HG03442 (cell line): ENCODE results near the gene BSPRY.
A peak's percentile ranks its signal among the peaks of the same experiment; 100 is the strongest.

Source experiments
- ATAC-seq: cut with Tn5 transposase; IDR thresholded peaks from one replicate; pipeline ENCODE4 v1.9.1; 2021; ENCODE audit warnings: mild to moderate bottlenecking, moderate library complexity; ENCODE audit not compliant: unreplicated experiment

Gene BSPRY

DNA sequence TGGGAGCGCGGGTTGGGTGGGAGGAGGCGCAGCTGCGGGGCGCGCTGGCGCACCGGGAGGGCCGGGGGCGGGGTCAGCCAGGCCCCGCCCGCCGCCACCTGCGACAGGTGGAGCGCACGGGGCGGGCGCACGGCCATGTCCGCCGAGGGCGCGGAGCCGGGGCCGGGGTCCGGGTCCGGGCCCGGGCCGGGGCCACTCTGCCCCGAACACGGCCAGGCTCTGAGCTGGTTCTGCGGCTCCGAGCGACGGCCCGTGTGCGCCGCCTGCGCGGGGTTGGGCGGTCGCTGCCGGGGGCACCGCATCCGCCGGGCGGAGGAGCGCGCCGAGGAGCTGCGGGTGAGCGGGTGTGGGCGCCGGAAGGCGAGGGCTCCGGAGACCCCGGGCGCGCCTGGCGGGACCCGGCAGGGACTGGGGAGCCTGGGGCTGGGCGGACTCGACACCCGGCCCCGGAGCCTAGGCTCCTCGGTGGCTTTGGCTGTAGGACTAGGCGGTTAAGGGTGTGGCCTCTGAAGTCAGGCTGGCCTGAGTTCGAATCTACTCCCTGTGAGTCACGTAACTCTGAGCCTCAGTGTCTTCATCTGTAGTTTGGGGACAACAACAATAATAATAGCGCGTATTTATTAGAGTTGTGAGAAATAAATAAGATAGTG is at the start of gene BSPRY:
TSS of gene BSPRY (plus strand) at position 97 of the 650 bp plus-strand sequence. CDS start at position 136, 39 bp downstream.
- ATAC-seq = peak; percentile 38

DNA sequence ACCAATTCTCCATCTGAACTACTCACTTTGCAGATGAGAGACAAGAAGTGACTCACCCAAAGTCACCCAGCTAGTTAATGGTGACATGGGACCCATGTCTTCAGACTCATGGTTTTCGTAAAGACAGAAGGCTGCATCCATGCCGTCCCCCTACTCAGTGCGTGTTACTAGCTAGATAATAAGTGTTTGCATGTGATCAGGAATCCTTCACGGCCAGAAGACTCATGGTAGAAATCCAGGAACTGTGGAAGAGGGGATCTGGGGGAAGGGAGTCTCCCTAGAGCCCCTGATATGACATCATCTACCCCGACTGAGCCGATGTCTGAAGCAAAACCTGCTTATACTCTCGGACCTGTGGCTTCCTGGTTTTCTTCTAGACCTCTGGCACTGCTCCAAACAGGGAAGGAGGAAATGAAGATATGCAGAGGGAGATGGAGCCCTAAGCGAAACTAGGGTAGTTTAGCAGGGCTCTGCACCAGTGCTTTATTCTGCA is 49.5 kb upstream of the BSPRY start:
- no peak for ATAC-seq

DNA sequence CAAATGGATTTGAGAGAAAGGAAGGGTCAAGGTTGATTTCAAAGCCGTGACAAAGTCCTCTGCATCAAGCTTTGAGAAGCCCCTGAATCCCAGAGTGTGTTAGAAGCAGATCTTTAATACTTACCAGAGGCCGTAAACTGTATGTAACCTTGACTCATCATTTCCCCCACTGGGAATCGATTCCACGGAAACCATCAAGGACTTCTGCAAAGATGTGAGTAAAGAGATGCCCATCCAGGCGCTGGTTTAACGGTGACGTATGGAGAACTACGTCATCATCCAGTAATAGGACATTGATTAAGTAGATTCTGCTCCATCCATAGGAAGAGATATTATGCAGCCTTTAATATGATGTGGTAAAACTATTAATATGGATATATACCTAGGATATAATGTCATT is 47.8 kb upstream of the BSPRY start:
- no peak for ATAC-seq

DNA sequence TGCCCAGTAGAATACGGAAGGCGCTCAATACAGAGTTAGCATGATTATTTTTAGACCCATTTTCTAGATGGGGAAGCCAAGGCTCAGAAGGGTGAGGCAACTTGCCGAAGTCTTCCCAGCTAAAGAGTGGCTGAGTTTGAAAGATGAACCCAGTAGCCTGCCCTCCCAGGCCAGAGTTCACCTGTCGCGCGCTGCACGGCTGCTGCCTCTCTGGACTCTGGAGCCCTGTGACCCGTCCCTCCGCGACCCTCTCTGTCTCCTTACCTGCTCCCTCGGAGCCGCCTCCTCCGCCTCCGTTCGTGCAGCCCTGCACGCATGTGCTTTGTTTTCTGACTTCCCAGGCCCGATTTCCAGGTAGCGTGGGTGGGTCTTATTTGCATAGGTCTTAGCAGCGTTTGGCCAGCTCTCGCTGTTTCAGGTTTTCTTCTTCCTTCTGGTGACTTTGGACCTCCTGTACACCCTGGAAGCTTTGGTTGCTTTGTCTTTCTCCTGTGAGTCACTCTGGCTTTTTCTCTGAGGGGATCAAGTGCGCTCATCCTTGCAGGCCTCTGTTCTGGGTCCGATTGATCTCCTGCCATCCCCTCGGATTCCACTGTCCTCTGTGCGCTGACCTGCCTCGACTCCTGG is 46.4 kb upstream of the BSPRY start, which contains the start of gene RNF183:
TSS of gene RNF183 (minus strand) at position 585 of the 627 bp plus-strand sequence. CDS start 5,192 bp downstream, outside the sequence.
- ATAC-seq = no peak

DNA sequence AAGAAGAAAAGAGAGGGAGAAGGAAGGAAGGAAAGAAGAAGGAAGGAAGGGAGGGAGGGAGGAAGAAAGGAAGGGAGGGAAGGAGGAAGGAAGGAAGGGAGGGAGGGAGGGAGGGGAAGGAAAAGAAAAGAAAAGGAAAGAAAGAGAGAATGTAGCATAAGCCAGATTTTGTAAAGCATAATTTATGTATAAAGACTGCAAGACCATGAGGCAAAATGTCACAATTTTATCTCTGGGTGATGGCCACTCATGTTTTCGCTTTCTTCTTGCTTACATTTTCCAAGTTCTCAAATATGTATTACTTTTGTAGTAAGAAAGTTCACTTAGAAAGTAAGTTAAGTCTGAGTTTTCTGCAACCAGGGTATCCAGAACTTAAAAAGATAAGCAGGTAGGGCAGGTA is 42.8 kb upstream of the BSPRY start:
- ATAC-seq = no peak

DNA sequence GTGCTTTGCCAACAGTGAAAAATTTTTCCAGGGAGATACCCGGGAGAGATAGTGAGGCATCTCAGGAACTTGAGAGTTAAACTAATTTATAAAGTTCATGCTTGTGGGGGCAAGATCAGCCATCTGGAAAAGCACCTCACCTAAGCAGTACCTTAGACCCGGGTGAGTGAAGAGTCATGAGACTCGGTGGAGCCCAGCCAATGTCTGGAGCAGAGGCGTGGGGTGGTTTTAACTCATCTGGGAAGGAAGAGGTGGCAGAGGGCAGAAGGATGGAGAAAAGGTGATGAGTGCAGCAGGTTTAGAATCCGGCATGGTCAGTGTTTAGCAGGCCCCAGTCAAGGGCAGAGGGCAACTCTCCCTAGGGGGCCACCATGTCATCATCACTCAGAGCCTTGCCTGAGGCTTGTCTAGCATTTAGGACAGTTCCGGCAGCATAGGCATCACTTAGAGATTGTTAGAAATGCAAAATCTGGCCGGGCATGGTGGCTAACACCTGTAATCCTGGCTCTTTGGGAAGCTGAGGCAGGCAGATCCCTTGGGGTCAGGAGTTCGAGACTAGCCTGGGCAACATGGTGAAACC is 41.9 kb upstream of the BSPRY start:
- ATAC-seq = no peak

DNA sequence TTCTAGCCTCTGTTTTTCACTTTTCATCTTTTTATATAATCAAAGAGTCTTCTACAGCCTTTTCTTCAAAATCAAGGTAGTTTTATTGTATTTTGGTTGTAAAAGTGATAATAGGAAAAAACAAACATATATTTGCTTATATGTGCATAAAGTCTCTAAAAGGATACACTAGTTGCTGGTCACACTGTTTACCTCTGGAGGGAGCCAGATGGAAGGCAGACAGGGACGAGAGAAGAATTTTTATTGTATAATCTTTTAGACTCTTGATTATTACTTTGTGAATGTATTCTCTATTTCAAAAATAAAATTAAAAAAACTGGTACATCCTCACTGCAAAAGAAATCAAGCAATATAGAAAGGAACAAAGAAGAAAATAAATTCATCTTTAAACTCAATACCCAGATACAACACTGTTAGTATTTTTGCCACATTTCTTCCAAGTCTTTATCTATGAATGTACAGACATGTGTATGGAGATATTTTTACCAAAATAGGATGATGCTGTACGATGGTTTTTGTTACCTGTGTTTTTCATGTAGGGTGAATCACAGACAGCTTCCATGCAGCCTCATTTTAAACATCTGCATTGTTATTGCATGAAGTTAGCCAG is 40.0 kb upstream of the BSPRY start:
- ATAC-seq = no peak

DNA sequence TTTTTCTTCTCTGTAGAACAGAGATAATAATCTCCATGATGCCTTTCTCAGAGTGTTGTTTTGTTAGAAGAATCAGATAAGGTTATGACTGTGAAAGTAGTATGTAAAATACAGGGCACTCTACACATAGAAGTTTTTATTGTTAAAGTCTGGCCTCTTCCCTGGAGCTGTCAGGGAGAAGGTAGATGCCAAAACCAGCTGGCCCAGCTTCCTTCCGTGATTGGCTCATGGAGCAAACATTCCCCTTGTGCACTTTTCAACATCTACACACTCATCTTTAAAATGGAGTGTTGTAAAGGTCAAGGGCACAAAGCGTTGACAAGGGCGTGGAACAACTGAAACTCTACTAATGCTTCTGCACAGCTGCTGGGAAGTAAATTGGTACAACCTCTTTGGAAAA is 38.8 kb upstream of the BSPRY start:
- no peak for ATAC-seq

DNA sequence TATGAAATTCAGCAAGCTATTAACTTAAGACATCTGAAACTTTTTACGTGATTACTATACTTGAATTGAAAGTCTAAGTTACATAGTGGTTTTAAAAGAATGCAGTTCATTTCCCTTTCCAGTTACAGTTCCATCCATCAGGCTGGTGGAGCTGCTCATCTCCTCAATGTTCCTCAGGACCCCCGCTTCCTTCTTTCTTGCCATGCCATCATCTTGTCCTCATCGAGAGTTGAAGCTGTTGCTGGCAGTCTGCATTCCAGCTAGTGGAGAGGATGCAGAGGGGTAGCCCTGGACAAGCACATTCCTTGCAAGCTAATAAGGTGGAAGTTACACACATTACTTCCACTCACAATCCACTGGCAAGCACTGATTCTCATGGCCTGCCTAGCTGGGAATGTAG is 37.4 kb upstream of the BSPRY start:
- no peak for ATAC-seq

DNA sequence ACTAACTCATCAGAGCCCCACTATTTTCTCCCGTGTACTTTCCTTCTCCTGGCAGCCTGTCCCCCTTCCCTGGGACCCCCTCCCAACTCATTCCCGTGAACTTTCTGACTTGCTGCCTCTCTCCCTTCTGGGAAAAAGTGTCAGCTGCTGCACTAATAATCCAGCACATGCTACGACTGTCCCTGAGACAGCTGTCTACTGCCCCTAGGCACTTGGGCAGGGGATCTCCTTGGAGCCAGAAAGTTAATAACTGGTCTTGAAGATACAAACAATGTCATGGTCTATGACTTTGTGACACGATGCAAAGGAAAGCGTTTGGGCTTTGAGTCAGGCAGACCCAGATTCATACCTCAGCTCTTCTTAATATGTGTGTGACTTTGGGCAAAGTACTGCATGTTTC is 36.1 kb upstream of the BSPRY start:
- ATAC-seq = no peak

DNA sequence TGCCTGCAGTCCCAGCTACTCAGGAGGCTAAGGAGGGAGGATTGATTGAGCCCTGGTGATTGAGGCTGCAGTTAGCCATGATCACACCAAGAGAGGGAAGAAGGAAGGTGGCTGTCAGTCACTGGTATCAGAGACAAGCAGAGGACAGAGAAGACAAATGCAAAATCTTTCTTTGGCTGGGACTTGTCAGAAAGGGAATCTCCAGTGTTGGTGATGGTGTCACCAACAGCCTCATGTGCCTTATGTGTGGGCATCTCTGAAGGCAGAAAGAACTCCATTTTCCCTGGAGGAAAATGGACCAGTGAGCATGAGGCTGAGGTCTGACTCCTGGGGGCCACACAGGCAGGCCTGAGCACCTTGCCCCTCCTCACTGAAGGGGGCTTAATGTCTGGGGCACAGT is 34.1 kb upstream of the BSPRY start:
- no peak for ATAC-seq

DNA sequence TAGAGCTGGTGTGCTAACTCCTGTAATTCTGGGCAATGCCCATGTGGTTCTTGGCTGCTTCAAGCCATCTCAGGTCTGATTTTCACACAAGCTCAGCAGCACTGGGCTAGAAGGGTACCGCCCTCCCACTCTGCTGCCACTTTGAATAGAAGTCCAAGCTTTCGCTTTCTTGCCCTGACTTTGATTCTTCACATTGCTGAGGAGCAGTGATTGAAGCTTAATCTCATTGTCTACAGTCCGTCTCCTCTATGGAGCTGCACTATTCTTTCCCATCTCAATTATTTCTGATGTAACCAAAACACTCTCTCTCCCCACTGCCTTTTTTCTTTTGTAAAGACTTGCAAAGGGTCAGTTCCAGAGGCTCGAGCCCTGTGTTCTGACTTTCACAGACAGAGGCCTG is 33.3 kb upstream of the BSPRY start:
- ATAC-seq = no peak

DNA sequence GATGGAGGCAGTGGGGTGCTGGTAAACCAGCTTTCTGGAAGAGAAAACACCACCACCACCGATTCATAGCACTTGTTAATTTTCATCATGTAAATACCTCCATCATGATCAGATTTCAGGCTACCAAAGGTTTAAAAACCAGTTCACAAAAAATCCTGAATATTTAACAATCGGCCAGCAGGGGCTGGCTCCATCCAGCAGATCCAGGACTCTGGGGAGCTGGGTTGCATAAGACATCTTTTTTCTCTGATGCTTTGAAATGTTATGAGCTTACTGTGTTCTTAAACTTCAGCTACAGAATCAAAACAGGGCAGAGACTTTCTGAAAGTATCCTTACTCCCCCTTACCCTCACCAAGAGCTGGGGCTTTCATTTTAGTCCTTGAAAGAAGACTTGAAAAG is 31.6 kb upstream of the BSPRY start:
- no peak for ATAC-seq

DNA sequence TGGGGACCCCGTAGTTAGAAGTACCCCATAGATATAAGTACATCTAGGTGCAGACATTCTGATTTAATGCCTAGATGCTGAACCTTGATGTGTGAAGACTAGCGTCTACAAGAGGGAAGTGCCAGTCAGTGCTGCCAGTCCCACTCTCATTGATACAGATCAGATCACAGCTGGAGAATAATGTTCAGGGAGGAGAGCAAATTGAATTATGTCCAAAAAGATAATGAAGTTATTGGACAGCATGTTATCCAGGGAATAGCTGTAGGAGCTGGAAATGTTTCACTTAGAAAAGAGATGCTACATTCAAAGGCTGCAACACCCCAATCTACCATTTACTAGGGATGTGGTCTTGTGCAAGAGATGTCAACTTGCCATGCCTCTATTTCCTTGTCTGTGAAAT is 30.3 kb upstream of the BSPRY start:
- no peak for ATAC-seq

DNA sequence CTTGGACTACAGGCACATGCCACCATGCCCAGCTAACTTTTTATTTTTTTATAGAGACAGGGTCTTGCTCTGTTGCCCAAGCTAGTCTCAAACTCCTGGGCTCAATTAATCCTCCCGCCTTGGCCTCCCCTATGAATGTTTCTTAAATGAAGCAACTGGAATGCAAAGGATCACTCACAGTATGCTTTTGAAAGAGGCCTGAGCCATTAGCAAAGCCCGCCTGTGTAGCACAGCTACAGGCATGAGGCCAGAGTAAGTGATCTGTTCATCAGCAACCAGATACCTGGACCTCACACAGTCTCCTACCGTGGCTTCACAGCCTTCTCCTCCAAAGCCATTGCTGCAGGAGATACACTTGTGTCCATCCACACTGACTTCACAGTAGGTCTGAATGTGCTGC is 29.3 kb upstream of the BSPRY start:
- ATAC-seq = no peak

DNA sequence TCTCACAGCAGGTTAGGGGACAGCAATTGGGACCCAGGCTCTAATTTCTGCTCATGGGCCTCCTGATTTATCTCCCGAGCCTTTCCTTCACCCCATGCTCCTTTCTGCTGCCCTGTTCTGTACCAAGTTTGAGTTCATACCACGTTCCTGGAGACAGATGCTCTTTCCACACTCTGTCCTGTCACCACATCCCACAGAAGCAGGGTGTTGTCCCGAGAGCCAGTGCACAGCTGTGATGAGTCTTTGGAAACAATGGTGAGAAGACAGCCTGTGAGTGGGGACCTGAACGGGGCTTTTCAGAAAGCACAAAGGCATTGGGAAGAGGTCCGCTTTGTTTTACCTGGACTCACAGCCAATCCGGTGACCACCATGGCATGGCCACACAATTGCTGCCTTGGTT is 26.7 kb upstream of the BSPRY start:
- ATAC-seq = no peak

DNA sequence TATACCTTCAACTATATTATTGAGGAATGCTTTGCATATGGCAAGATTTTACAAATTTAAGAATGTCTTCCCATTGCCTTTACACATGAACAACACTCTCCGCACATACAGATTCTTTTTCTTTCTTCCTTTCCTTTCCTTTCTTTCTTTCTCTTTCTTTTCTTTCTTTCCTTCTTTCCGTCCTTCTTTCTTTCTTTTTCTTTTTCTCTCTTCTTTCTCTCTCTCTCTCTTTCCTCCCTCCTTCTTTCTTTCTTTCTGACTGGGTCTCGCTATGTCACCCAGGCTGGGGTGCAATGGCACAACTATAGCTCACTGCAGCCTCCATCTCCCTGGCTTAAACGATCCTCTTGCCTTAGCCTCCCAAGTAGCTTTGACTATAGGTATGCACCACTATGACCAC is 23.1 kb upstream of the BSPRY start:
- ATAC-seq = no peak

DNA sequence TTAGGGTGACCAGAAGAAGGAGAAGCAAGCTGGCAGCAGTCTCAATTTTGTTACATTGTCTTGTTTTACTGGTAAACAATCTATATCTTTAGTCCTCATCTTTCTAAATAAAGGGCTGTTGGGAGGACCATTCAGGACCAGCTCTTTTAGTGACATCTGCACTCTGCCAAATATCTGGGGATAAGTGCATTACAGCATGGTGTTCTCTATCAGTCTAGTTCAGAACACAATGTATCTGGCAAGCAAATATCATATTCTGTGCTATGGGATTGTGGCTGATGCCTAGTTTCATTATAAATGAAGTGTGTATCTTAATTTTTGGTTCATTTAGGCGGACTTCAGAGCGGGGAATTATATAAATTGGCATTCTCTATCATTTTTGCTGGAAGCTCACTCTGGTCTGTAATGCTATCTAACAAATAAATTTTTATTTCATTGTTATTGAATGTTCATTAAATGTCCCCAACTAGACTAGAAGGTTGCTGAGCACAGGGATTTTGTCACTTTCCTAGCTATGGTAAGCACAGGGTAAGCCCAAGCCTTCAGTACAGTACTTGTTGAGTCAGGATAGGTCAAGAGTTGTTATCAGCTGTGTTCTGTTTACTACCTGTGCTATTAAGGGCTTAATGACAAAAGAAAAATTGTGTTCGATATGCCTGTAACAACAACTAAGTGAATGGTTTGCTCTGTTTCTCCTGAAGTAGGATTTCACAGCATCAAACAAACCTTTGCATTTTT is 21.1 kb upstream of the BSPRY start:
- ATAC-seq = no peak

DNA sequence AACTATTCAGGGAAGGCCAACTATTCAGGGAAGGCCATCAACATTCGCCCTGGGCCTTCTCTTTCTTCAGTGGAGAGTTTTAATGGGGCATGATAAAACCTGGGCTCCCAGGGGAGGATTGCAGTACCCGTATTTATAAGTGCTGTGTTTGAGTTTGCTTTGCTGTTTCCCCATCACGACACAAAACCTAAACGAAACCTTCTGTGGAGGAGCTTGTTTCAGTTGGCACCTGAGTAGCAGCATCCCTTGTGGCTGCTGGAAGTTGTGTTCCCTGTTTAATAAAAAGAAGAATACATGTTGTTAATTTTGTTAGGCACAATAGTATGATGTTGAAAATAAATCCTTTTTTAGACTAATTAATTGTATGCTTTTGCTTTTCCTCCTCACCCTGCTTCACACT is 17.6 kb upstream of the BSPRY start:
- no peak for ATAC-seq

DNA sequence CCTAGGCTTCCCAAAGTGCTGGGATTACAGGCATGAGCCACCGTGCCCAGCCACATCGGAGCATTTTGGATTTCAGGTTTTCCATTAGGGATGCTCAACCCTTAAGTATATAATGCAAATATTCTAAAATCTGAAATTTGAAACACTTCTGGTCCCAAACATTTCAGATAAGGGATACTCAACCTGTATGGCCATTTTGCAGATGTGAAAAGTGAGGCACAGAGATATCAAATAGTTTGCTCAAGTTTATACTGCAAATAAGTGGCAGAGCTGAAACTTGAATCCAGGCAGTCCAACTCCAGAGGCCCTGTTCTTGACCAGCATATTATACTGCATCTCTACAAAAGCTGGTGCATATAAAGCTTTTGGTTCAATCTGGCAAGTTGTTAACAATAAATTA is 11.6 kb upstream of the BSPRY start:
- ATAC-seq = no peak

DNA sequence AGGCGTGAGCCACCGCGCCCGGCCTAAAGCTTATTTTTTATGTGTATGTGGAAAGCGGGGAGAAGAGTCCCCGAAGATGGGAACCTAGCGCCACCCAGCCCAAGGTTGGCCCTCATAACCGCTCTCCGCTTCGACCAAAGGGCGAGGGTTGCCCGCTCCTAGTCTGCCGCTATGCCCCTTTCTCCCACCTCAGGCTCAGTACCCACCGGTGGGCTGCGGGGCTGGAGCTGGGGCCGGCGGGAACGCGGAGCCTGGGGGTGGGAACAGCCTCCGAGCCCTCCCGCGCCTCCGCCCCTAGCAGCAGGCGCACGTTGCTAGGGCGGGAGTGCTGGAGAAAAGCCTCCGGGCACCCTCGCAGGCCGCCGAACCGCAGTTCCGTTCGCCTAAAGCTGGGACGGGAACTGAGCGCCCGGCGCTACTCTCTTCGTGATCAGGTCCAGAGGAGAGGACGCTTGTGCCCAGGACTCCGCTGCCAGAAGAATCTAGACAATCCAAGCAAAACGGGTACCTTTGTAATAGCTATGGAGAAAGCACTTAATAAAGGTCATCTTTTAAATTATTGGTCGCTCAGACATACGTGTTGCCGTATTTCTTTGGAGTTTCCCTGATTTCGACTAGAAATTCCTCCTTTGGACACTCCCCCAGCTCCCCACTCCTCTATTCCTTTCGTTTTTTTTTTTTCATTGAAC is 9.2 kb upstream of the BSPRY start, which contains the start of gene WDR31:
TSS of gene WDR31 (minus strand) at position 265 of the 689 bp plus-strand sequence. CDS start 8,253 bp downstream, outside the sequence.
- ATAC-seq = peak; percentile 96
